Effector CD8-positive, alpha-beta T cell (primary cell): ENCODE measurements around the gene ITIH3.

Source experiments
- DNase-seq: peaks from one replicate; lab custom pipeline; 2025; lab: John Stamatoyannopoulos, UW

ITIH3 gene

DNA sequence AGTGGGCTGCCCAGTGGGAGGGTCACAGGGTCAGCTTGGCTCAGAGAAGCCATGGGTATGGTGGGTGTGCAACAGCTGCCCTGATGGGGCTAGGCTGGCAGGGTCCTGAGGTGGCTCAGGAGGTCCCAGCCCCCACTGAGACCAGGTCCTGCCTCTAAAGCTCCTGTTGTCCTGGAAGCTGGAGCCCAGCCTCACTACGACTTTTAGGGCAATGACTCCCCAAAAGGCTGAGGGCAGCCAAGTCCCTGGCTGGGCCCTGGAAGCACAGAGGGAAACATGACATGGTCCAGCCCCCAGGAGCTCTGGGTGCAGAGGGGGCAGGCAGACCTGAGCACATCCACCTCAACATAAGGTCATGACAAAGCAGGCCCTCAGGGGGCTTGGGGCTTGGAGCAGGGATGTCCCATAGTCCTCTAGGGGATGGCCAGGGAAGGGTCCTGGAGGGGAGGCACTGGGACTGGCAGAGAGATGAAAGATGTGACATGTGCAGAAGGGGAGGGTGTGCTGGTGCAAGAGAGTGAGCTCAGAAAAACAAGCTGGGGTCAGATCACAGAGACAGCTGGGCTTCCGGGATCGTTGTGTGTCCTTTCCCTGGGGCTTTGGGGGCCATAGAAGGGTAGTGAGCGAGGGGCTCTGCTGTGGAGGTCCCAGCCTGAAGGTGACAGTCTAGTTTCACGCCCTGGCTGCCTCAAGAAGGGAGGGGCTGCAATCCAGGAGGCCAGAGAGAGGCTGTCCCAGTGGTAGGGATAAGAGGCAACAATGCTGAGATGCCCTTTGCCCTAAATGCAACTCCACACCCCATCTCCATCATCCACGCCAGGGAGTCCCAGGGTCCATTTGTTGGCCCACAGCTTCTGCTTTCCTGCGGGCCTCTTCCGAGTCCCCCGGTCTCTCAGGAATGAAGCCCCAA is 639 bp upstream of the ITIH3 start:
- no peak for DNase-seq

DNA sequence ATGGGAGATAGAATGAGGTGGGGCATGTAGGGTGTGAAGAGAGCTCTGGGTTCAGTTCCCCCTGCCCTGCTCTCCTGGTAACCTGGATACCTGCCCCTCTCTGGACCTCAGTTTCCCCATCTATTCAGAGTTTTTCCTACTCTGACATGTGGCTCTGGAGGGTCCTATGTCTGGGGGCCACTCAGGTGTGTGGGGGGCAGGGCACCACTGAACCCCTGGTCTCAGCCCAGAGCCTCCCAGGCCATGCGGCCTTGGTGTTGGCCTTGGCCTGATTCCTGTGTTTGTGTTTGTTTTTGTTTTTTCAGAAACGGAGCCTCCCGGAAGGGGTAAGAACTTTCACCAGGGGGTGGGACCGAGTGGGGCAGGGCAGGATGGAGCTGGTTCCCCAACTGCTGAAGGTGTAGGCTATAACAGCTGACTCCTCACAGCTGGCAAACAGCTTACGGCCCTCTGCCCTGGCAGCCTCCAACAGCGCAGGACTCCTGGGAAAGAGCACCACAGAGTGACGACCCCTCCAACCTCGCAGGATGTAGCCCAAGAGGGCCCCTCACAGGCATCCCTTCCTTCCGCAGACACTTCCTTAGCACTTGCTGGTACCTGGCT is 803 bp downstream of the ITIH3 start:
- DNase-seq, result no peak

DNA sequence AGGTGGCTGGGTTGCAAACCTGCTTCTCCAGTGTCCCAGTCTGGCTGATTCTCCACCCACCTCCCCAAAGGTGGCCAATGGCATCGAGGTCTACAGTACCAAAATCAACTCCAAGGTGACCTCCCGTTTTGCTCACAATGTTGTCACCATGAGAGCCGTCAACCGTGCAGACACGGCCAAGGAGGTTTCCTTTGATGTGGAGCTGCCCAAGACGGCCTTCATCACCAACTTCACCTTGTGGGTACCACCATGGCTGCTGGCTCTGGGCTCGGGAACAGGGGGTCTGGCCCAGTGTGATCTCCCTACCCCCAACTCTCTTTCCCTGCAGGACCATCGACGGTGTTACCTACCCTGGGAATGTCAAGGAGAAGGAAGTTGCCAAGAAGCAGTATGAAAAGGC is 1.8 kb downstream of the ITIH3 start:
- DNase-seq, result no peak

DNA sequence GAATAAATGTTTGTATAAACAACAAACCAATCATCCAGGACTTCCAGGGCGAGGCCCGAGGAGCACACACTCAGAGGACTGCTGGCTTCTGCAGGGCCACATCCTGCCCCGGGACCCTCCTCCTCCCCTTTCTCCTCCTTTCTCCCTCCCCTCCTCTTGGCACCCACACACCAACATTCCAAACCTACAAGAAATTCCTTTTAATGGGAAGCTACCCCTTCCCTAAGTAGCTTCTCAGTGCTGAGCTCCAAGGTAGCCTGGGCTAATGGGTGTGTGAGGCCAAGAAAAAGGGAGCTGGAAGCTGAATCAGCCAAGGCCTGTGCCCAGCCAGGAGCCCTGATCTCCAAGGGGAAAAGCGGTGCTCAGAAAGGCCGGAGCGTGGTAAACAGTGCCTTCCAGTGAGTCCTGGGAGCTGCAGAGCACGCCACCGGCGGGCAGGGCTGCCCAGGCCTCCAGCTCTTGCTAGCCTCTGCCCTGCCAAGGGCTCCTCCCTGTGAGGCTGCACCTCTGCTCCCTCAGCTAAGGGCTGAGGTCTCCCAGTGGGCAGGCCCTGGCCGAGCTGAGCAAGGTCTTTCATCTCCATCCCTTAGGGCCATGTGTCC is 3.9 kb downstream of the ITIH3 start:
- DNase-seq, result no peak

- DNase-seq, result no peak
Observed at GRCh38 chr3:52798978-52799476, 4.4 kb downstream of the ITIH3 start.

- DNase-seq, result no peak
Observed at GRCh38 chr3:52800079-52800478, 5.5 kb downstream of the ITIH3 start.

DNA sequence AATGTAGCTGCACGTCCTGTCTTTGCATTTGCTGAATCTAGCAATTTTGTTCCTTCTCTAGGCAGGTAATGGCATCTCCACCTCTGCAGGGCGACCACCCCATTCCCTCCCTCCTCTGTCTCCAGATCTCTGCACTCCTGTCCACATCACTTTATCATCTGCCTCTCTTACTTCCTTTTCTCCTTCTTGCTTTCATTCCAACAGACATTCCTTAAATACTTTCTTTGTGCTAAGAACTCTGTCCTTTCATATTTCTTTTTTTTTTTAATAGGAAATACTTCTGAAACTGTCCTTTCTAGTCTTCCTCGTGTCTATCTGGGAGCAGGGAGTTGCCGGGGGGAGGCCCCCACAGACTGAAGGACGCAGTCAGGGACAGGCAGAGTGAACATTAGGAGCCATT is 7.2 kb downstream of the ITIH3 start:
- no peak for DNase-seq

- no peak for DNase-seq
Observed at GRCh38 chr3:52805270-52806039, 10.9 kb downstream of the ITIH3 start.

- DNase-seq, result no peak
Observed at GRCh38 chr3:52809149-52809548, 14.6 kb downstream of the ITIH3 start.

- no peak for DNase-seq
Observed at GRCh38 chr3:52809662-52810377, 15.2 kb downstream of the ITIH3 start.

- no peak for DNase-seq
Observed at GRCh38 chr3:52810923-52811322, 16.3 kb downstream of the ITIH3 start.

GRCh38 chr3:52811452-52812011 is 16.9 kb downstream of the ITIH3 start:
- DNase-seq, result no peak

DNA sequence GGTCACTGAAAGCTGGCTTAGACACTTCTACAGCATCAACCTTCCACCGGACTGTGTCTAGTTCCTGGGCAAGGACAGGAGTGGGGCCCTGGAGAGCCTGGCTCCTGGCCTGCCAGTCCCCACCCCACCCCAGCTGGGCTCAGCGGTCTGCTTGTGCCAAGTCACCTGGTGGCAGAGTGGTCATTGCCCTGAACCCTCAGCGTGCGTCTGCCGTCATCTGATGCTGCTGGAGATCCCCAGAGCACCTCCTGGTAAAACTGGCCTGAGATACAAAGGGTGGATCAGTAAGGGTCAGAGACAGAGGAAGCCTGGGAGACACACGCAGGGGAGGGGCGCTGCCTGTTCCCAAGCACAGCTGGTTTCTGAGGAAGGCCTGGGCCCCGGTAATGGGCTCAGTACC is 19.2 kb downstream of the ITIH3 start:
- DNase-seq, result no peak

GRCh38 chr3:52816199-52816598 is 21.6 kb downstream of the ITIH3 start:
- DNase-seq, result no peak

DNA sequence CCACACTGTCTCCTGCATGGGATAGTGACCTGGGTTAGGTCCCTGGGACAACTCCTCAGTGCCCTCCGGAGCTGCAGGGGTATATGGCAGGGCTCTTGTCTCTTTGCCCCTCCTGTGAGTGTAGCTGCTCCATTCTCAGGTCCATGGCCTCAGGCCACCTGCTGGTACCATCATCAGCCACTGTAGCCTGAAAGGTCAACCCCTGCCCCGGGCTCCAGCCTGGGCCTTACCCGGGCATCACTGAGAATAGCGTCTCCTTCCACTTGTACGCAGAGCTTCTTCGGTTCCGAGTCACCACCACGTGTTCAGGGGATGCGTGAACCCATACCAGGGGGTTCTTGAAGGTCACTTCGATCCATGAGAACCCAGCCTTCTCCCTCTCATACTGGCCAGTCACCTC is 22.1 kb downstream of the ITIH3 start:
- no peak for DNase-seq

DNA sequence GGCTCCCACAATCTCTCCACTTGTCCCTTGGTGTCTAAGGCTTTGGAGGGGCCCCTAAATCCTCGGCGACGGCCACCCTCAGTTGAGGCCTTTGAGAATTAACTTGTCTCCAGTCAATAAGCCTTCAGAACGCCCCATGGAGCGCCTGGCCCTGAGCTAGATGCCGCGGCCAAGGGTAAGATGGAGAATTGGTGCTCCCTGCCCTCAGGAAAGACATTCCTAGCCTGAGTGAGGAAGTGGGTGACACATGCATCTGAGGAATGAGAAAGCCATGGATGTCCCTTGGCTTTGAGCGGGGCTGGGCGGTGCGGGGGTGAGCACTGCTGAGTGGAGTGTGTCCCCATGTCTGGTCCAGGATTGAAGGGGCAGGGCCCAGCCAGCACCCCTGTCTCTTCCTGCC is 22.6 kb downstream of the ITIH3 start:
- DNase-seq, result no peak

DNA sequence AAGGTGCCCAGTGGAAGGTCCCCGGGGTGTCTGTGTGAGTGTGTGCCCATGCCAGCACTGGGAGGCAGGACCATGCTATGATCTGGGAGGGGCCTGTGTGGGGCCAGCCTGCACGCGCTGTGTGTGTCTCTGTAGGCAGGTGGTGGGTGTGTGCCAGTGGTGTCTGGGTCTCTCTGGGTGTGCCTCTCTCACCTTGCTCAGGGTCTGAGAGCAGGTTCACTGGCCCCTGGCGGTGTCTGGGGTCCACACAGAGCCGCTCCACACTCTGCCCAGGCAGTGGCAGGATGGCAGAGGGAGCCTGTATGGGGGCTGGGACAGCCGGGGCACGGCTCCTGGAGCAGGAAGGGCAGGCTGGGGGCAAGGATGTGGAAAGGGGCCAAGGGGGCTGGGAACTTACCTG is 23.3 kb downstream of the ITIH3 start:
- DNase-seq, result no peak

- DNase-seq, result no peak
Observed at GRCh38 chr3:52819936-52820335, 25.3 kb downstream of the ITIH3 start.

GRCh38 chr3:52820736-52821135 is 26.1 kb downstream of the ITIH3 start:
- no peak for DNase-seq

DNA sequence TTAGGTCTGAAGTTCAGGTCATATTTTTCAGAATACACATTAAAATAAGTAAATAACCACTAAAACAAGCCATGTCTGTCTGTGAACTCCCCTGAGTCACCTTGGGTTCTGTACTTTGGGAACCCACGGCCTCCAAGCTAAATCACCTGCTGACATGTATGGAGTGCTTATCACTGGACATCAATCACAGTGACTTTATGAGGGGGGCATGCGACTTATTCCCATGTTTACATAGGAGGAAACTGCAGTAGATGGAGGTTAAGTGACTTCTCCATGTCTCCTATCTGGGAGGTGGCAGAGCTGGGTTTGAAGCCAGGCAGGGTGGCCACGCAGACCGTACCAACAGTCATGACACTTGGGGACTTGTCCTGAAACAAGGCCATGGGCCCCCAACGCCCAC is 27.8 kb downstream of the ITIH3 start:
- no peak for DNase-seq

GRCh38 chr3:52824037-52824436 is 29.4 kb downstream of the ITIH3 start:
- no peak for DNase-seq
